ENCODE data around the gene BPIFA3.

The BPIFA3 gene

DNA sequence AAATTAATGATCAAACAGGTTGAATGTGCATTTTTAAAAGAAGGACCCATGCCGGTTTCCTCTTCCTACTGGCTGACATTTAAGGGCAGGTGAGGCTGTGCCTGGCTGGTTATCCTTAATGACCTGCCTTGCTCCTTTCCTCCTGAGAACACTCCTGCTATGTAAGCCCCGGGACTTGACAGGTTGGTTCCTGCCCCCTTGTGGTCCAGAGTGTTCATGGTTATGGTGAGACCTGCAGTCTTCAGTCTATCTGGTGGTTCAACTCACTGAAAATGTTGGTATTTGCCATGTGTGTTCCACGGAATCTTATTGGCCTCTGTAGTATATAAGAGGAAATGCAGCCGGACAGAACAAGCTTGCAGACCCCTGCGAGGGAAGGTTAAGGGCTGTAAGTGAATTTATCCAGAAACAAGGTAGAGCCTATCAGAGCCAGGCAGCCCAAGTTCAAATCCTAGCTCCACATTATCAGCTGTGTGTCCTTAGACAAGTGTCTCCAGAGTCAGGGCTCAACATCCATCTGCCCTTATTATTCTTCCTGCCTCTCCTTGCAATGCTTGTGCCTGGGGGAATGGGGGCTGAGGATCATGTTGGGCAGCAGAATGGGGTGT lies 5.2 kb upstream of the BPIFA3 start:
- no peaks in the 10 kb centered on the region for H3K36me3 ChIP-seq (ENCODE audit: insufficient read depth, low read length)
- H3K9me2 ChIP-seq (replicated peaks; ENCODE audit: low read depth, low read length) = no peaks in the 10 kb centered on the region
- H3K9ac ChIP-seq (ENCODE audit: low read depth, low read length, poor library complexity, severe bottlenecking) = no peak overlapping the region
- H3K9me3 ChIP-seq (ENCODE audit: insufficient read depth, low read depth, low read length) = no peaks in the 10 kb centered on the region
- no peaks in the 10 kb centered on the region for H3K27me3 ChIP-seq (ENCODE audit: insufficient read depth, low read length, poor library complexity, severe bottlenecking)
- H4K20me1 ChIP-seq (ENCODE audit: insufficient read depth, low read length, poor library complexity, severe bottlenecking) = no peaks in the 10 kb centered on the region
- no peaks in the 10 kb centered on the region for H3K79me2 ChIP-seq (ENCODE audit: insufficient read depth, low read length)
- no peaks in the 10 kb centered on the region for H3K4me1 ChIP-seq (ENCODE audit: insufficient read depth, low read length, poor library complexity, severe bottlenecking)
- peak; percentile 59 for TF ChIP-seq CTCF (conservative IDR thresholded peaks at IDR 0.05; ENCODE audit: low read length)
- no peak for TF ChIP-seq EZH2phosphoT487 (IDR thresholded peaks at IDR 0.05; ENCODE audit: borderline replicate concordance)
- H3F3A ChIP-seq (ENCODE audit: low read depth) = no peaks in the 10 kb centered on the region
- H3K4me2 ChIP-seq (ENCODE audit: low read depth, low read length, poor library complexity, severe bottlenecking) = no peak overlapping the region
- no peak overlapping the region for H2AFZ ChIP-seq (ENCODE audit: low read length)
- no peak overlapping the region for H3K4me3 ChIP-seq (ENCODE audit: low read length, poor library complexity, severe bottlenecking)

DNA sequence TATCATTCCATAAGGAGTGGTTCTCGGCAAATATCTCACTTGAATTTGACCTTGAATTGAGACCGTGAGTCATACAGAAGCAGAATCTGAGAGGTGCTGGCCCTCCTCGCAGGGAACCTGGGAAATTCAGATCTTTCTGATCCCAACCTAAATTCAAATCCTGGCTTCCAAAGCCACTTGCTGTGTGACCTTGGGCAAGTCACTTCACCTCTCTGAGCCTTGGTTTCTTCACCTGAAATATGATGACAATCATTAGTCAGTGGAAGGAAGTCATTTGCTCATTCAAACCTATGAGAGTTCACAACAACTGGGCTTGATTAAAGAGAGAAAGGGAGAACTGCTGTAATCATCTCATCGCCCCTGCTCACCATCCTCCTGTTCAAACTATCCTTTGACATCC lies 7.2 kb downstream of the BPIFA3 start:
- no peaks in the 10 kb centered on the region for H3K9me2 ChIP-seq (replicated peaks; ENCODE audit: low read depth, low read length)
- H3K79me2 ChIP-seq (ENCODE audit: insufficient read depth, low read length) = no peaks in the 10 kb centered on the region
- H3K4me3 ChIP-seq (ENCODE audit: low read length, poor library complexity, severe bottlenecking) = no peak overlapping the region
- no peak overlapping the region for H2AFZ ChIP-seq (ENCODE audit: low read length)
- no peaks in the 10 kb centered on the region for H3K4me1 ChIP-seq (ENCODE audit: insufficient read depth, low read length, poor library complexity, severe bottlenecking)
- no peaks in the 10 kb centered on the region for H3K36me3 ChIP-seq (ENCODE audit: insufficient read depth, low read length)
- no peak overlapping the region for H3K4me2 ChIP-seq (ENCODE audit: low read depth, low read length, poor library complexity, severe bottlenecking)
- no peaks in the 10 kb centered on the region for H3K9me3 ChIP-seq (ENCODE audit: insufficient read depth, low read depth, low read length)
- no peaks in the 10 kb centered on the region for H3K27me3 ChIP-seq (ENCODE audit: insufficient read depth, low read length, poor library complexity, severe bottlenecking)
- H3F3A ChIP-seq (ENCODE audit: low read depth) = no peaks in the 10 kb centered on the region
- no peaks in the 10 kb centered on the region for H4K20me1 ChIP-seq (ENCODE audit: insufficient read depth, low read length, poor library complexity, severe bottlenecking)
- no peak for TF ChIP-seq CTCF (conservative IDR thresholded peaks at IDR 0.05; ENCODE audit: low read length)
- no peak for TF ChIP-seq EZH2phosphoT487 (IDR thresholded peaks at IDR 0.05; ENCODE audit: borderline replicate concordance)
- H3K9ac ChIP-seq (ENCODE audit: low read depth, low read length, poor library complexity, severe bottlenecking) = no peak overlapping the region

GRCh38 chr20:33229843-33230242 lies 12.7 kb downstream of the BPIFA3 start:
- H3K4me1 ChIP-seq (ENCODE audit: insufficient read depth, low read length, poor library complexity, severe bottlenecking) = peaks cover 5% of the 10 kb centered on the region
- no peak overlapping the region for H3K9ac ChIP-seq (ENCODE audit: low read depth, low read length, poor library complexity, severe bottlenecking)
- H3F3A ChIP-seq (ENCODE audit: low read depth) = no peaks in the 10 kb centered on the region
- H3K79me2 ChIP-seq (ENCODE audit: insufficient read depth, low read length) = no peaks in the 10 kb centered on the region
- H3K9me2 ChIP-seq (replicated peaks; ENCODE audit: low read depth, low read length) = no peaks in the 10 kb centered on the region
- no peaks in the 10 kb centered on the region for H3K36me3 ChIP-seq (ENCODE audit: insufficient read depth, low read length)
- no peaks in the 10 kb centered on the region for H3K27me3 ChIP-seq (ENCODE audit: insufficient read depth, low read length, poor library complexity, severe bottlenecking)
- H4K20me1 ChIP-seq (ENCODE audit: insufficient read depth, low read length, poor library complexity, severe bottlenecking) = no peaks in the 10 kb centered on the region
- no peak overlapping the region for H3K4me3 ChIP-seq (ENCODE audit: low read length, poor library complexity, severe bottlenecking)
- H3K4me2 ChIP-seq (ENCODE audit: low read depth, low read length, poor library complexity, severe bottlenecking) = no peak overlapping the region
- no peaks in the 10 kb centered on the region for H3K9me3 ChIP-seq (ENCODE audit: insufficient read depth, low read depth, low read length)
- H2AFZ ChIP-seq (ENCODE audit: low read length) = peak overlapping the region; percentile 42; the same call in 1 of the 2 replicates
- TF ChIP-seq CTCF (conservative IDR thresholded peaks at IDR 0.05; ENCODE audit: low read length) = no peak
- TF ChIP-seq EZH2phosphoT487 (IDR thresholded peaks at IDR 0.05; ENCODE audit: borderline replicate concordance) = no peak

Measured in Loucy (cell line).